Thymus (tissue), 11 donors: Measurements from ENCODE around the gene WASF1. TPM values are rescaled to one million over a fixed set of nuclear protein-coding genes. Genes with fewer than 3 reads are reported as not detected.

Experiments used
- DNase-seq, 9 donors: peaks; one replicate each; pipeline ENCODE4 v3.0.0-alpha.2; 2013; ENCODE audit warnings: low spot score in 9 of 9, low read depth in 6 of 9, missing footprints in 1 of 9
- H3K27ac ChIP-seq, 2 donors: one replicate each; pipeline ENCODE4 v1.5.1; 2013; ENCODE audit warnings: control low read depth in 1 of 2, low read depth in 1 of 2, low read length in 1 of 2, mild to moderate bottlenecking in 1 of 2, moderate library complexity in 1 of 2
- H3K27me3 ChIP-seq, 2 donors: one replicate each; pipeline ENCODE4 v1.5.1; 2013; ENCODE audit warnings: low read length in 1 of 2; ENCODE audit not compliant: control insufficient read depth in 2 of 2, insufficient read depth in 1 of 2
- H3K36me3 ChIP-seq, 2 donors: one replicate each; pipeline ENCODE4 v1.5.1; 2013; ENCODE audit warnings: low read length in 1 of 2, mild to moderate bottlenecking in 1 of 2, moderate library complexity in 1 of 2; ENCODE audit not compliant: control insufficient read depth in 2 of 2, insufficient read depth in 2 of 2
- H3K4me1 ChIP-seq, 2 donors: one replicate each; pipeline ENCODE4 v1.5.1; 2013; ENCODE audit warnings: low read length in 2 of 2; ENCODE audit not compliant: control insufficient read depth in 2 of 2, insufficient read depth in 2 of 2
- H3K4me3 ChIP-seq, 2 donors: one replicate each; pipeline ENCODE4 v1.5.1; 2013; ENCODE audit warnings: low read length in 2 of 2, control low read depth in 1 of 2, mild to moderate bottlenecking in 1 of 2
- H3K9me3 ChIP-seq, 2 donors: one replicate each; pipeline ENCODE4 v1.5.1; 2013; ENCODE audit warnings: low read length in 1 of 2, mild to moderate bottlenecking in 1 of 2; ENCODE audit not compliant: control insufficient read depth in 2 of 2, insufficient read depth in 1 of 2
- WGBS: extraction: QIAGEN DNeasy Blood & Tissue Kit; methylation state at CpG from one replicate; pipeline ENCODE4 v1.1.7; 2013; 5-methylcytosine and 5-hydroxymethylcytosine counted together
- polyA plus RNA-seq: library from polyadenylated mRNA; stranded (reverse); fragments of 200-250 nt; gene quantifications from one replicate; pipeline ENCODE4 v1.2.3, GENCODE V29; 2013
- total RNA-seq: library from RNA; stranded (reverse); fragments of 120-200 nt; gene quantifications from one replicate; pipeline ENCODE4 v1.2.4, GENCODE V29; 2013
- donor health status: healthy.

Gene WASF1
- total and polyA plus RNA-seq, 2 donors: 2.1 to 12.1 TPM

DNA sequence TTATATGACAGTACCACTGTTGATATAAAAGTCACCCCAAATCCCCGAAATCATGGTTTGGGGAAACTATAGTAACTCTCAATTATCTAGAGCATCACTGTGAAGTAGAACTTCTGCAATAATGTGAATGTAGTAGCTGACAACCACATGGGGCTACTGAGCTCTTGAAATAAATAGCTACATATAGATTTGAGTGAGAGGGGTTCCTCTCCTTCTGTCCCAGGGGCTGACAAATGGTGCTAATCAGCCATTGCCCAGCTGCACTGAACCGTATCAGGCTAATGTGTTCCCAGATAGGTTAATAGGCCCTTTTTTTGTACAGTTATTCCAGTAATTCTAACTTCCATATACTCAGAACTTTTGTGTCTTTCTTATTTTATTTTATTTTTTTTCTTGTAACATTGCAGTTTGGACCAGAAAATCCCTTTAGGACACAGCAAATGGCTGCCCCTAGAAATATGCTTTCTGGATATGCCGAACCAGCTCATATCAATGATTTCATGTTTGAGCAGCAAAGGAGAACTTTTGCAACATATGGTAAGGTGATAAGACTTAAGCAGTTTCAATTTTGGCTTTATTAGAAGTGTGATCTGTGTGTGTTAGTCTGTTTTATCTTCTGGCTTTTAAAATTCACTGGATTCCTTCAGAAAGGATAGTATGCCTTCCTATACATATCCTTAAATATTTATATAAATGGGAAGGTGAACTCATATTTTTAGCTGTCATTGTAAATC lies 21.8 kb upstream of the WASF1 start:
- Histone ChIP-seq H3K27me3 (no peaks in the 10 kb centered on the region), H3K4me3 (no peak overlapping the region), H3K9me3 (no peaks in the 10 kb centered on the region), H3K4me1 (no peaks in the 10 kb centered on the region), H3K36me3 (peaks cover 0 to 6% of the 10 kb centered on the region in 2 donors), H3K27ac (no peak overlapping the region)
- DNase-seq: no peak
- 96% methylated on average over 3 of the region's 3 CpGs for WGBS

DNA sequence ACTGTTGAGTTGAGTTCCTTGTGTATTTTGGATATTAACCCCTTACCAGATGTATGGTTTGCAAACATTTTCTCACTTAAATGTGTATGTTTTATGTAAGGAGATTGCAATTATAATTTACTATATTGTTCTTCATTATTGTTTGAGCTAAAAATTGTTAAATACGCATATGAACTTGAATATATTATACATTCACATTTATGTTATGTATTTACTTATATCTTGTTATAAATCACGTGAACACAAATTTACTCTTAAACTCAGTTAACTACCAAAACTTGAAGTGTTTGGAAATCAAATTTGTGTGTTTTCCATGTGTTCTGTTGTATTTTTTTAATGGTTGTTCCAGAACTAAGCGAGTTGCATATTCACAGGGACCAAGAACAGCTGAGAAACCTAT lies 19.1 kb upstream of the WASF1 start:
- 97% methylated on average over 3 of the region's 3 CpGs for WGBS
- H3K27me3 ChIP-seq: no peaks in the 10 kb centered on the region
- H3K27ac ChIP-seq: no peak overlapping the region
- no peaks in the 10 kb centered on the region for H3K4me1 ChIP-seq
- peaks cover 0 to under 1% of the 10 kb centered on the region in 2 donors for H3K36me3 ChIP-seq
- no peak overlapping the region for H3K4me3 ChIP-seq
- no peak for DNase-seq
- no peaks in the 10 kb centered on the region for H3K9me3 ChIP-seq

DNA sequence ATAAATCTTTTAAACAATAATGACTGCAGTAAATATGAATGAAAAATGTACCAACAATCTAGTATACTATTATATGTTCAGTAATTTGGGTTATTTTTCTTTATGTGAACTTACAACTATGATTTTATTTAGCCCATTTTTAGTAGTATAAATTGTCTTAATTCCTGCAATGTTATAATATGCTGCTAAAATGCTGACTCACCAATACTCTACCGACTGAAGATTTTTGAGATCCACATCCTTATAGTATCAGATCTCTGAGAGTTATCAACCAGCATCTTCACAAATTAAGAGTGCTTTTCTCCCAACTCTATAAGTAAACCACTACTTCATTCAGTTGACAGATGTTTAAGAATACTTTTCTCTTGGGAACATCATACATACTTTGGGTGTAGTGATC lies 17.4 kb upstream of the WASF1 start:
- Histone ChIP-seq H3K27ac (no peak overlapping the region), H3K4me3 (no peak overlapping the region)
- 84% methylated on average over 1 of the region's 1 CpG for WGBS

DNA sequence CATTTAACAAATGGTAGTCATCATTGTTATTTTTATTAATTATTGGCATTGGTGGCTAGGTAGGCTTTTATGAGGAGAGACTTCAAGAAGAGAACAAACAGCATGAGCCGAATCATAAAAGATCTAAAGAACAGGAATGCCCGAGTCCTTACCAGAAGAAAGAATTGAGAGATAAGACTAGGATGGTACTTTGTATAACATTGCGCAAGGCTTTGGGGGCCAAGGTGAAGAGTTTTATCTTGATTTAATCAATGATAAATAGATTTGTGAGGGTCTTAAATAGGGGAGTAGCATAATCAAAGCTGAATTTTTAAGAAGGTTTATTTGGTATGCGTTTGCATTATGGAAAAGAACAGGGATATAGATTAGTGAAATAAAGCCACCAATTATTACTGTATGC lies 16.2 kb upstream of the WASF1 start:
- Histone ChIP-seq H3K9me3 (no peaks in the 10 kb centered on the region), H3K27me3 (no peaks in the 10 kb centered on the region), H3K27ac (no peak overlapping the region), H3K4me1 (no peaks in the 10 kb centered on the region), H3K36me3 (peaks cover 0 to 2% of the 10 kb centered on the region in 2 donors), H3K4me3 (no peak overlapping the region)
- 99% methylated on average over 4 of the region's 4 CpGs for WGBS
- no peak for DNase-seq

More for the DNA sequence above, 17.4 kb upstream of the WASF1 start:
- Histone ChIP-seq H3K4me1 (no peaks in the 10 kb centered on the region), H3K27me3 (no peaks in the 10 kb centered on the region), H3K36me3 (peaks cover 0 to 2% of the 10 kb centered on the region in 2 donors), H3K9me3 (no peaks in the 10 kb centered on the region)
- DNase-seq: no peak

DNA sequence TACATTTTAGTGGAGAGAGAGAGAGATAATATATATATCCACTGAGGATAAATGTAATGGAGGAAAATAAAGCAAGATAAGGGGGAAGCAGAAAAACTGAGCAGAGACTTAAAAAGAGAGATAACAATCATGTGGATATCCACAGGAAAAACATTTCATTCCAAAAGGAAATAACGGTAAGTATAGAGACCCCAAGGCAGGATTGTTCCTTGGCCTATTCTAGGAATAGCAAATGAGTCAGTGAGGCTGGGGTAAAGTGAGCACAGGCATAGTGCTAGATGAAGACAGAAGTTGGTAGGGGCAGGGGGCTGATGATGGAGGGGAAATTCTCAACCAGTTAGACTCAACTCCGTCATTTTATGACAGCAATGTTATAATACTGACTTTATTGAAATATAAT lies 12.0 kb upstream of the WASF1 start:
- Histone ChIP-seq H3K4me1 (peaks cover 0 to 3% of the 10 kb centered on the region in 2 donors), H3K27ac (no peak overlapping the region), H3K27me3 (no peaks in the 10 kb centered on the region), H3K36me3 (peaks cover 0 to 2% of the 10 kb centered on the region in 2 donors), H3K4me3 (no peak overlapping the region), H3K9me3 (no peaks in the 10 kb centered on the region)
- WGBS: 98% methylated on average over 2 of the region's 2 CpGs
- no peak for DNase-seq

DNA sequence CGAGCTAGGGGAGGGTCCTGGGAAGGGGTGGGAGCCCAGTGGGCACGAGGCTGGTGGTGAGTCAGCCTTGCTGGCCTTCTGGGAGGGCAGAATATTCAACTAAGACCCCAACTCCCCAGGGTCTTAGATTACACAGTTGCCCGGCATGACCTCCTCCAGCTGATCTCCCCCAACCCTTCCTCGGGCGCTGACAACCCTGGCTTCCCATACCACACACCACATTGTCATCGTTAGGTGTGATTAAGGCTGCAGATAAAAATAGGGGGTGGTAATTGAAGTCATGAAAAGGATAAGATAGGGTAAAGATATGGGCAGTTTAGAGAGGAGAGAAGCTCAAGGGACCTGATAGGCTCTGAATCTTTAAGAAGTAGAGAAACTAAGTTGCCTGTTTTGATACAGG lies 11.3 kb upstream of the WASF1 start:
- no peak overlapping the region for H3K27ac ChIP-seq
- no peak overlapping the region for H3K4me3 ChIP-seq
- H3K9me3 ChIP-seq: no peaks in the 10 kb centered on the region
- DNase-seq: no peak
- WGBS: 87% methylated on average over 6 of the region's 6 CpGs
- H3K36me3 ChIP-seq: peaks cover 0 to 2% of the 10 kb centered on the region in 2 donors
- H3K27me3 ChIP-seq: no peaks in the 10 kb centered on the region
- H3K4me1 ChIP-seq: peaks cover 0 to 6% of the 10 kb centered on the region in 2 donors

DNA sequence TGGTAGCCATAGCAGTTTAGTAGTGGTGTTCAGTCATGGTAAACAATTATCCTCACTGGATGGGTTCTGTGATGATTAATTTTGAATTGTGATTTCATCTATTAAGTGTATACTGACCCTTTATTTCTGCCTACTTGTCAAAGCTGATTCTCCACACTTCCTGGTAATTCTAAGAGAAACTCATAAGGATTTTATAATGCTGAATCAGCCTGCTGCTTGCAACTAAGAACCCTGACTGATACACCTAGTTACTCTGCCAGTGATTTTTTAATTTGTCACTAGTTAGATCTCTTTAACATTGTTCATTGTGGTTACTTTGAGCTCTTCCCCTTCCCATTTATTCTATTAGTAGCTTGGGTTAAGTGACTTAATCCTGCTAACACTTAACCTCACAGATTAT lies 9.3 kb upstream of the WASF1 start:
- Histone ChIP-seq H3K9me3 (no peaks in the 10 kb centered on the region), H3K27me3 (no peaks in the 10 kb centered on the region), H3K4me1 (peaks cover 0 to 6% of the 10 kb centered on the region in 2 donors), H3K36me3 (peaks cover 0 to 2% of the 10 kb centered on the region in 2 donors), H3K4me3 (no peak overlapping the region), H3K27ac (no peak overlapping the region)
- no peak for DNase-seq

DNA sequence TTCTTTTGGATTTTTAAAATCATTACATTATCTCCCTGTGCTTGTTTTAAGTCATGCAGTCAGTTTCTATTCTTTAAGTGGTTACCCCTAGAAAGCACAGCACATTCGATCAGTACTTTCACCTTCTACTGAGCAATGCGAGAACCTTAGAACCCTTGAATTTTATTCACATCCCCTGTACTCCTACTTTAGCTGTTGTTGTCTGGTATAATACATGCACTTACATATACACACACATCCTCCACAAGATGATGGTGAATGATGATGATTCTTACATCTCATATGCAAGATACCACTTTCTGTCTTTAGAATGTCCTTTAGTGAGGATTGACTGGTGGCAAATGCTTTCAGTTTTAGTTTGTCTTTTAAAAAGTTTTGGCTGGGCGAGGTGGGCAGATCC lies 6.4 kb upstream of the WASF1 start:
- H3K27ac ChIP-seq: no peak overlapping the region

DNA sequence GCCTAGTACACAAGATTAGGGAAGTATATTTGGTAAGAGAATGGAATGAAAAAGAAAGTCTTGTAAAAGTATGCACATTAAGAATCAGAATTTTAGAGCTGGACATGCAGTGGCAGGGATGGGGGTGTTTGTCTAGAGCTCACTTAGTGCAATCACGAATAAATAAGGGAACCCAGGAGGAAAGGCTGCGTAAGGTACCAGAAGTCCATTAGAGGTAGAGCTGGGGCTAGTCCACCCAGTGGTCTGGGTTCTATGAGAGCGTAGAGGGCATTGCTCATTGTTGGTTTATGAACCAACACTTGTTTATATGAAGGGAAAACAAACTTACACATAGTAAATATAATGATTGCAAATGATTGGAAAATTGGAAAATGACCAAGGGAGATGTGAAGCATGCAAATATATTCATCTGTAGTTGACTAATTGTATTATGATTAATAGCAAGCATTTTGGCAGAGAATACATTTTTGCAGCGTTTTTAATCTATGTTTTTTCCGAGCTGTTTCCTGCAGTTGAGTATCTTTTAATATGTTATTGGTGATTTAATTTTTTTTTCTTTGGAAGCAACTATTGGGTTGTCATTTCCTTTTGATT lies 3.9 kb upstream of the WASF1 start:
- Histone ChIP-seq H3K27me3 (no peaks in the 10 kb centered on the region), H3K27ac (no peak overlapping the region), H3K4me1 (peaks cover 16 to 19% of the 10 kb centered on the region in 2 donors), H3K9me3 (no peaks in the 10 kb centered on the region), H3K4me3 (no peak overlapping the region), H3K36me3 (no peaks in the 10 kb centered on the region)
- DNase-seq: no peak
- WGBS: 96% methylated on average over 5 of the region's 5 CpGs

More for the DNA sequence above, 6.4 kb upstream of the WASF1 start:
- DNase-seq: no peak
- no peak overlapping the region for H3K4me3 ChIP-seq
- no peaks in the 10 kb centered on the region for H3K36me3 ChIP-seq
- no peaks in the 10 kb centered on the region for H3K27me3 ChIP-seq
- H3K4me1 ChIP-seq: peaks cover 16 to 22% of the 10 kb centered on the region in 2 donors
- WGBS: 89% methylated on average over 3 of the region's 3 CpGs
- no peaks in the 10 kb centered on the region for H3K9me3 ChIP-seq
